ENCODE measurements around the gene PXYLP1.

DNA sequence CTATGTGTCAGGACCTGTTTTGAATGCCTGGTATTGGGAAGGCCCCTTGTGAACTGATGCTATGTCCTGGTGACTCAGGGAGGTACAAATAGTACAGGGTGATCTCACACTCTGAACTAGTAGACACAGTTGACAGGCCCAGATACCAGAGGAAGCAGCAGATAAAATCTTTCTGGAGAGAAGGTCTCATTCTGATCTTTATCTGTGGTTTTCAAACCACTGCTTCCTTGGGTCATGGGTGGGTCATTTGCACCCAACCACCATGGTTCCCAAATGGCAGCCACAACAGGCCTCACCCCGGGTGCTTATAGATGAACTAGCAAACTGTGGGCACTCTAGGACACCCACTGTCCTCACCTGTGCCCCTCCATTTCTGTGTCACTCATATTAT, 43.4 kb downstream of the PXYLP1 start:
- TF ChIP-seq EZH2 (IDR thresholded peaks at IDR 0.05; ENCODE audit: low read length, unreplicated experiment) = no peak
- TF ChIP-seq, protein P1, sequence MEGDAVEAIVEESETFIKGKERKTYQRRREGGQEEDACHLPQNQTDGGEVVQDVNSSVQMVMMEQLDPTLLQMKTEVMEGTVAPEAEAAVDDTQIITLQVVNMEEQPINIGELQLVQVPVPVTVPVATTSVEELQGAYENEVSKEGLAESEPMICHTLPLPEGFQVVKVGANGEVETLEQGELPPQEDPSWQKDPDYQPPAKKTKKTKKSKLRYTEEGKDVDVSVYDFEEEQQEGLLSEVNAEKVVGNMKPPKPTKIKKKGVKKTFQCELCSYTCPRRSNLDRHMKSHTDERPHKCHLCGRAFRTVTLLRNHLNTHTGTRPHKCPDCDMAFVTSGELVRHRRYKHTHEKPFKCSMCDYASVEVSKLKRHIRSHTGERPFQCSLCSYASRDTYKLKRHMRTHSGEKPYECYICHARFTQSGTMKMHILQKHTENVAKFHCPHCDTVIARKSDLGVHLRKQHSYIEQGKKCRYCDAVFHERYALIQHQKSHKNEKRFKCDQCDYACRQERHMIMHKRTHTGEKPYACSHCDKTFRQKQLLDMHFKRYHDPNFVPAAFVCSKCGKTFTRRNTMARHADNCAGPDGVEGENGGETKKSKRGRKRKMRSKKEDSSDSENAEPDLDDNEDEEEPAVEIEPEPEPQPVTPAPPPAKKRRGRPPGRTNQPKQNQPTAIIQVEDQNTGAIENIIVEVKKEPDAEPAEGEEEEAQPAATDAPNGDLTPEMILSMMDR (conservative IDR thresholded peaks at IDR 0.05; ENCODE audit: low read depth, low read length) = no peak
